ENCODE results near the gene TBC1D3B. TPM values are rescaled to one million over a fixed set of nuclear protein-coding genes. Genes with fewer than 3 reads are reported as not detected.
"Not testable (repeated sequence)": the region's sequence is repeated elsewhere in the genome, so short reads cannot be mapped to it uniquely, and the experiment has no call there.

Gene TBC1D3B
- total RNA-seq, 1 donor from 2014 or later, result 9.8 TPM

DNA sequence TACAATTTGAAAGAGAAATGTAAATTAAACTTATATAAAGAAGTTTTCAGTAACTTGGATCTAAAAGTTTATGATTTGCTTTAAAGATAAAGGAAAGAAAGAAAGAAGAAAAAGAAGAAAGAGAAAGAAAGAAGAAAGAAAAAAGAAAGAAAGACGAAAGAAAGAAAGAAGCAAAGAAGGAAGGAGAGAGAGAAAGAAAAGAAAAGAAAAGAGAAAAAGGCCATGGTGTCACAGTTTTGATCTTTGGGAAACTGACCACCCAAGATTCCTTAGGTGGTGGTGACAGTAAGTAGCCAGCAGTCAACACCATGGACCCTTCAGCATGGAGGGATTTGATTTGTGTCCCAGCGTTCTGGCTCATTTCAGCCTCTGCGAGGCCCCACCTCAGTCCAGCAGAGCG lies 24.7 kb upstream of the TBC1D3B start:
- intact Hi-C loops (cut with micrococcal nuclease), result not testable (repeated sequence)

DNA sequence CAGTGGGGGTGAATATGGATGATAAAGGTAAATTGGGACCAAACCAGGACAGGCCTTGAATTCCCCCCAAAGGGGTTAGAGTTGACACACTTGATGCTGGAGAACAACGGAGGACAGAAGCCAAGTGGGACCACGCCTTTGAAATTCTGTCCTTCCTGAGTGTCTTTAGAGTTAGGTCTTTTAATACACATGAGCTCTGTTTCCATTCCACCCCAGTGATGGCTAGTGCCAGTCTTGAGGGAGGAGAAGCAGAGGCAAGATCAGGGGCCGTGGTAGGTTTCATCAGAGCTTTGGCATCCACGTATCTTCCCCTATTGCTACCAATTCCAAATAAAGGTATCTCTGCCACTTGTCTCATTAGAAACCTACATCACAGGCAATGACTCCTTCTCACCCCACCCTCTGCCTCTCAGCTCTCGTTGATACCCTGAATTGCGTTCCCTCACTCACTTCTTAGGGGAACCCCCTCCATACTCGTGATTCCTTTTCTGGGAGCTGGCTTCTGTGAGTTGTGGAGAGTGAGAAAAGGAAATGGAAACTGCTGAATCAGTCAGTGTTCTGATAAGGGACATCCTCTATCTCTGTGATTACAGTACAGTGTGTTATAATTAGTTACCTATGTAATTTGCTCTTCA lies 22.5 kb upstream of the TBC1D3B start:
- intact Hi-C loops (cut with micrococcal nuclease), result loop anchor here (10.0 kb wide), 1 partner anchor 54 kb away; no protein-coding TSS in a partner anchor

DNA sequence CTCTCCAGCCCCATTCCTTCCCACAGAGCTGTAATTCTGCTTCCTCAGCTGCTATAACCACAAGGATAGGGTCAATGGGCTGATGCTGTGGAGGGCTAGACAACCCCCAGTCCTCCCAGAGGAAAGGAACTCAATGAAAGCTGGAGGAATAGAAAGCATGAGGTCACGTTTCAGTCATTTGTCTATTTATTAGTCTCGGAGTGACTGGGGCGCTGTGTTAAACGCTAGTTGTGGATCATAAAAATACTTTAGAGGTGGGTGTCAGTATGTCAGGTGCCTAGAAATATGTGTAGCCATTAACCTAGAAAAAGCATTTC lies 20.9 kb upstream of the TBC1D3B start:
- intact Hi-C loops (cut with micrococcal nuclease), result loop anchor here (10.0 kb wide), 1 partner anchor 53 kb away; no protein-coding TSS in a partner anchor

DNA sequence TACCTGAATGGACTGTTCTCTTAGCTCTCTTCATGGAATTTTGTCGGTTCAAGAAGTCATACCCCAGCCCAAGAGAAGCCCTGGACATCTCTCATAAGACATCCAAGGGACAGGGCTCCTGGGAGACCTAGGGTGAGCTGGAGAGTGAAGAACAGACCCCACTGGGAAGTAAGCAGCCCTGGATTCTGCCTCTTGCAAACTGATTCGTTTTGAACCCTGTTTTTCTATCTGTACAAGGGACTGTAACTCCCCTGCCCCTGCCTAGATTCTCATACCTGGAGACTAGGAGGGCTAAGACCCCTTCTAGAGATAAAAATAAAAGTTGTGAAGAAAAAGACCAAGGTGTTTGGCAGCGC lies 19.7 kb upstream of the TBC1D3B start:
- intact Hi-C loops (cut with micrococcal nuclease), result loop anchor here (10.0 kb wide), 1 partner anchor 51 kb away; no protein-coding TSS in a partner anchor

DNA sequence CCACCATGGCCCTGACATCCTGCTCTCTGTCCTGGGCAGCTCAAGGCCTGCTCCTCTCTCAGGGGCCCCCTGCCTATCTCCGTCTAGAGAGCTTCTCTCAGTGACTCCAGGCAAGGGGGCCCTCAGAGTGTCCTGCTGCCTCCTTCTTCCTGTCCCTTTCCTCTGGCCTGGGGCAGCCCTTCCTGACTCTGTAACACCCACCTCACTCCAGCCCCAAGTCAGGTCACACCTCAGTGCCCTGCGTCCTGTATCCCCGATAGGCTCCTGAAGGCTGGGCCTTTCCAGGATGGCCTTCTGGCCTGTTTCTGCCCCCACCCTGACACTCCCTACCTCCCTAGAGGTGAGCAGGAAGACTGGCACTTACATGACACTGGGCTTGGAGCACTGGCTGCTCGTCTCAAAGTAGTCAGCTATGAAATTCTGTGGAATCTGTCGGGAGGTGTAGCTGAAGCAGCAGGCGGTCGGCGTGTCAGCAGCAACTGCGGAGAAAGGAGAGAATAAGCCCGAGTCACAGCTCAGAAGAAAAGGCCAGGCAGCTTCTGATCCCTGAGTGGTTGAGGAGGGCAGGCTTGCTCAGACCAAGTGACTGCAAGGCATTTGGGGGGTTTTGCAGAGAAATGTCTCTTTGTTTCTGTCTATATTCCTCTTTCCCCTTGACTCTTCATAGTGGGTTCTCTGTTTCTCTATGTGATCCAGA lies 19.1 kb upstream of the TBC1D3B start:
- intact Hi-C loops (cut with micrococcal nuclease), result loop anchor here (10.0 kb wide), 1 partner anchor 51 kb away; no protein-coding TSS in a partner anchor

DNA sequence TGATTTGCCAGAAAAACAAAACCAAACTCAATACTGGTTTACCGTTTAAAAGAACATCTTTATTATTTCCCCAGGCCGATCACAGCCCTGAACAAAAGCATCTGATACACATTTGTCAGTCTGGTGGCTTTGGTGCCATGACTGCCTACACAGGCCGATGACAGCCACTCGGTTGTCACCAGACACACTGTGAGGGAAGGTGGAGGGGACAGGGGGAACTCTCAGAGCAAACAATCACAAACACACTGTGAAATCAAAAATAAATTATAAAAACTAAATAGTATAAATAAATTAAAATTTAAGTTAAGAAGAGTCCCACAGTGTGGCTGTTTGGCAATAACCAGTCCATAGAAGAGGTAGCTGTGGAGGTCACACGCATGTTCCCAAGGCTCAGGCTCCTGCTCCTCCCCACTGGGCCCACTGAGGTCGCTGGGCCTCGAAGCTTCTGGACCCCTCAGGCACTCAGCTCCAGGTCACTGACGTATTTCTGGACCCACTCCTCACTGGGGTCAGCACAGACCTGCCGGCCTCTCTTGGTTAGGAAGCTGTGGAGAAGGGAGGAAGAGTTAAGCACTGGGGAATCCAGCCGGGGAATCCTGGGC lies 18.5 kb upstream of the TBC1D3B start:
- intact Hi-C loops (cut with micrococcal nuclease), result loop anchor here (10.0 kb wide), 1 partner anchor 50 kb away; no protein-coding TSS in a partner anchor

DNA sequence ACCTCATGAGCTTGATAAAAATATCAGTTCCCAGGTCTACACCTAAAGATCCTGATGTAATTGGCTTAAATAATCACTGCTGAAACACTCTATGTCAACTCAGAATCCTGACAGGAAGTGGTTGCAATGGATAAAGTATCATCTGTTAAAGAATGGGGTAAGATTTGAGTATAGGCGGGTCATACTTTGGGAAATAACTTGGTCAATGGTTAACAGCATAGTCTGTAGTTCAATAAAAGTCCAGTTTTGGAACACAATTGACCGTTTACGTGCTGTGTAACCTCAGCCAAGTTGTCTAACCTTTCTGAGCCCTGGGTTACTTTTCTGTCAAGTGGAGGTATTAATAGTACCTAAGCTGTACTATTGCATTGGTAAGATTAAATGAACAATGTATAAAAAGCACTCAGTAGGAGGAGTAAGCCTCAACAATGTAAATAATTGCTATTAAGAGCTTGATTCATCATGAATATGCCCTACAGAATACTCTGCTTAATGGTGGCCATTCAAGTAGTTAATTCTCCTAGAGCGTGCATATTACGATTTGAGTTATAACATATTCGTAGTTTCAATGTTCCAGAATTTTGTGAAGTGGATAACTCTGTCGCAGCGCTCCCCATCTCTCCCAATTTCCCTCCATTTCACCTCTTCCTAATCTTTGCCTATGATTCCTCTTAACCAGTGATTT lies 17.9 kb upstream of the TBC1D3B start:
- intact Hi-C loops (cut with micrococcal nuclease), result loop anchor here (10.0 kb wide), 1 partner anchor 49 kb away; no protein-coding TSS in a partner anchor

DNA sequence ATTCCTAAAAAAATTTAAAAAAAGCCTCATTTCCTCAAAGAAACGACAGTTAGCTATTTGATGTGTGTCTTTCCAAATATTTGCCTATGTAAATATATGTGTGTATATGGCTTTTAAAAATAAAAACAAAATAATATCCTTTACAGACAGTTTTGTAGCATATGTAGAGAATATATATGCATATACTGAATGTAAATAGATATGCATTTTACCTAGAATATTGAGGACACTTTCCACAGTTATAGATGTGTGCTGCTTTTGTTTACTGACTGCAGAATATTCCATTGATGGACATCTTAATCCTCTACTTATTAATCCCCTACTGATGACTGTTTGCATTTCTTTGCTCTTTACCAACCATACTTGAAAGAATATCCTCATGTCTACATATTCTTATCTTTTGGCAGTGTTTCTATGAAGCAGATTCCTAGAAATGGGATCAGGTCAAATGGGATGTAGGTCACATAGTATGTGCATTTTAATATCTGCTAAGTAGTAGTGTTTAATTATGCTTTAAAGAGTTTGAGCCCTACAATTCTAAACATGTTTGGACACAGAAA lies 16.9 kb upstream of the TBC1D3B start:
- intact Hi-C loops (cut with micrococcal nuclease), result loop anchor here (10.0 kb wide), 1 partner anchor 48 kb away; no protein-coding TSS in a partner anchor

DNA sequence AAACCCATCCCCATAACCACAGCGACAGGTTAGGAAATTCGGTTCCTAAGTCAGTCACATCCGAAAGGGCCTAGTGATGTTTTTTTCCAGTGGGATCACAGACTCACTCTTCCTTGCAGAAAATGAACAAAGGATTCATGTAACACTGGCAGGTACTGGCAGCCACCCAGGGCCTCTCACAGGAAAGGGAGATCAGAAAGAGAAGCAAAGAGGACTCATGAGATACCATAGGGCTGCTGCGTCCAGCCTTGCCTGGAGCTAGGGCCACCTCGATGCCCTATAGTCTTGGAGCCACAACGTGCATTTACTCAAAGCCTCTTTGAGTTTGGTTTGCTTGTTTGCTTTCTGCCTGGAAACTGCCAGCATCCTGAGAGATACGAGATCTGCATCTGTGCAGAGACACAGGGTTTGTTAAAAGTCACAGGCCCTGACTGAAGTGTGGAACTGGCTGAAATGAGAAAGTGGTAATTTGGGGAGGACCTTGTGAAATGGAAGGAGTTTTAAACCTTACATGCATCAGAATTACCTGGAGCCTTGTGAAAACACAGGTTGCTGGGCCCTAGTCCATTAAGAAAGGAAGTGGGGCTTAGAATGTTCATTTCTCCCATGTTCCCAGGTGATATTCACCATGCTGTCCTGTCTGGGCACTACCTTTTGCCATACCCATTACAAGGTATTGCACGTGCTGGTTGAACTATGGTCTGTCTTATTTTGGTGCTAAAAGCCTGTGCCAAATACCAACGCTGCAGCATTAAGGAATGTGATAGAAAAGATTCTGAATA lies 14.3 kb upstream of the TBC1D3B start:
- intact Hi-C loops (cut with micrococcal nuclease), result loop anchor here (10.0 kb wide), 1 partner anchor 46 kb away; no protein-coding TSS in a partner anchor

DNA sequence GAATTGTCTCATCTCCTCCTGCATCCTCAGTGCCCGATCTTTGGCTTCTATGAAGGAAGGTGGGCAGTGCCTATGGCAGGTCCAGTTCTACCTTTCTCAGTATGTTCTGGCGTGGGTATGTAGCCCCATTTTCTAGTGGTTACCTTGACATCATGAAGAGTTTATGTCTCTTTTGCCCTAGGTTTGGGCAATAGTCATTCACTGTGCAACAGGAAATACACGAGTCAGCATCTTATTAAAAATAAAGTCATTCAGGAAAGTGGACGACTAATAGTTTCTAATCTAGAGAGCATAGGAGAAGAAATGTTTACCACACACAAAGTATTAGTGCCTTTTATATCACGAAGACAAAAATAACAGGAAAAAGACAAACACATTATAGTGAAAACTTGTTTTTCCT lies 13.6 kb upstream of the TBC1D3B start:
- intact Hi-C loops (cut with micrococcal nuclease), result loop anchor here (10.0 kb wide), 1 partner anchor 45 kb away; no protein-coding TSS in a partner anchor

DNA sequence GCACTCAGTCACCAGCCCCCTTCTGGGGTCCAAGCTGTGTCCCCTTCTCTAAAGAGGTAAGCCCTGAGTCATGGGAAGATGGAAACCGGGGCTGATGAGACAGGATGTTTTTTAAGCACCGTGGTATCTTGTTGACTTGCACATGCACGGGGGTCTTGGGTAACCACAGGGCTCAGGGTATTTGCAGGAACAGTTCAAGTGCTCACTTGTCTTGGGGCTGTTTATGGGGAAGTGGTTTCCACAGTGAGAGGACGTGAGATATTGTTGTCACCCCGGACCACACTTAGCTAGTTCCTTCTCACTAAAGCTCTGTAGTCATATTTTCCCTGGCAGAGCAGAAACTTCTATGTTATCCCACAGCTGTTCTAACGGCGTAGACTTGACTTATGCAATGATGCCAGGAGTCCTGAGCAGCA lies 12.5 kb upstream of the TBC1D3B start:
- intact Hi-C loops (cut with micrococcal nuclease), result no loop called here

DNA sequence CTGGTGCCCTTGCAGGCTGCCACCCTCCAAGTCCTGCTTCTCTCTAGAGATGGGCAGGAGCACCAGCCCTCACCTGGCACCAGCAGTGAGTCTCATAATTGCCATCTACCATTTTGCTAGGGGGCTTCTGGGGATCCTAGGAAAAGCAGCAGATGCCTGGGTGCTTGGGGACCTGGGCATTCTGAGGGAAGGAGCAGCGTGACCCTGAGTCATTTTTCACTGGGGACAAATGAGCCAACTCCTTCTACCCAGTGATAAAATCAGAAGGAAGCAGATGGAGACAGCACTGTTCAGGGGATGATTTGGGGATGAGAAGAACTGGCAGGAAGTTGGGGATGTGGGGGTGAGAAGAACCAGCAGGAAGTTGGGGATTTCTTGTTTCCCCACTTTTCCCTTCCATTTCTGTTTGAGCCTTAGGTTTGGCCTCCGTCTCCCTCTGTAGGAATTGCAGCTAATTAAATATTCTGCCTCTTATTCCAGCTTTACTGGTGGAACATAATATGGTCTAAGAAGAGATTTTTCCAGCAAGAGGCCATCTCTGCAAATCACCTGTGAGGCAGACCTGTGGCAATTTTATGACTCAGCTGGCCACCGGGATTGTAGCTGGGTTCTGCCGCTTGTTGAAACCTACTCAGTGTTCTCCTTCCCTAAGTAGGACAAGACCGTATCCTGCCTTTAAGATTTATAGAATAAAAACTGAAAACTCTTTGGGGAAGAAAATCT lies 11.7 kb upstream of the TBC1D3B start:
- intact Hi-C loops (cut with micrococcal nuclease), result not testable (repeated sequence)

DNA sequence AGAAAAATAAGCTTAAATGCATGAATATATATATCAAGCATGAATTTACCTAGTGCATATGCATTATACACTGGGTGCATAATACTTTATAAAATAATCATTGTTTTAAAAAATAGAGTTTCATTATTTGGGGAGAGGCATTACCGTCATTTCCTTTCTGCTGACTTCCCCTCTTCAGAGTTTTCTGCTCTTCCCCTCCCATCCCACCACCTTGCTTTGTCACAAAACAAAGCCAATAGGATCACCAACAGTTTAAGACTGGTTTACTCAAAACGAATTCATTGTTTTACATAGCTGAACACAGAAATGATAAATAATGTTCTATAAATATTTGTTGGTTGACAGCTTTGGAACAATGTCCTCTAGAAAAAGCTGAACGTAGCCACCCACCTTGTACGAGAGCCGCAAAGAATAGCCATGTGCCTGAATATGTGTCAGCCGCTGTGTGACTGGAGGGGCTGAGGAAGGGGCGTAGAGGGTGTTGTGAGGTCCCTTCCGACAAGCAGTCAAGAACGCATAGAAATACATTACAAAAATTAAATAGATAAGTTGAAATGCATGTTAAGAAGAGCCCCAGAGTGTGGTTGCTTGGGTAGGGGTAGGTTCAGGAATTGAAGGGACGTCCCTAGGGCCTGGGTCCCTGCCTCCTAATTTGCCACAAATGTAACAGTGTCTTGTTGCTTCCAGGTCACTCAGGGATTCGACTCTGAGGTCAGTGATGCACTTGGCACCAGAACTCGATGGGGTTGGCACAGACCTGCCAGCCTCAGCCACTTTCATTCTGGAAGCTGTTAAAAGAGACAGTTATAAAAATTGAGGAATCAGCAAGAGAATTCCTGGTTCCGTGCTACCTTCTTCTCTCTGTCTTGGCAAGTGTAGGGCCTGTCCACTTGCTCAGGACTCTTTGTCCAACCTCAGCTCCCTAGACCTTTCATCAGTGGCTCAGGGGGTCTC lies 10.7 kb upstream of the TBC1D3B start:
- intact Hi-C loops (cut with micrococcal nuclease), result not testable (repeated sequence)

DNA sequence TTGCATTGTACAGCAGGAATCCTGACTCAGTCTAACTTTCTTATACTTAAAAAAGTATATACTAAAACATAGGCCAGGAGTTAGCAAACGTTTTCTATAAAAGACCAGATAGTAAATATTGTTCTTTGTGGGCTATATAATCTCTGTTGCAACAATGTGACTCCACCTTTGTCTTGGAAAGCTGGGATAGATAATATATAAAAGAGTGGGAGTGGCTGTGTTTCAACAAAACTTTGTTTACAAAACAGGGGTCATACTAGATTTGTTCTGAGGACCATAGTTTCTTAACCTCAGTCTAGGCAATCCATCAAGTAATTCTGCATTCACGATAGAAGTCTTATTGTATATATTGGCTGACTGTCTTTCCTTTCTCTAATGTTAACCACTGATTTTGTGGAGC lies 9.0 kb upstream of the TBC1D3B start:
- intact Hi-C loops (cut with micrococcal nuclease), result no loop called here

DNA sequence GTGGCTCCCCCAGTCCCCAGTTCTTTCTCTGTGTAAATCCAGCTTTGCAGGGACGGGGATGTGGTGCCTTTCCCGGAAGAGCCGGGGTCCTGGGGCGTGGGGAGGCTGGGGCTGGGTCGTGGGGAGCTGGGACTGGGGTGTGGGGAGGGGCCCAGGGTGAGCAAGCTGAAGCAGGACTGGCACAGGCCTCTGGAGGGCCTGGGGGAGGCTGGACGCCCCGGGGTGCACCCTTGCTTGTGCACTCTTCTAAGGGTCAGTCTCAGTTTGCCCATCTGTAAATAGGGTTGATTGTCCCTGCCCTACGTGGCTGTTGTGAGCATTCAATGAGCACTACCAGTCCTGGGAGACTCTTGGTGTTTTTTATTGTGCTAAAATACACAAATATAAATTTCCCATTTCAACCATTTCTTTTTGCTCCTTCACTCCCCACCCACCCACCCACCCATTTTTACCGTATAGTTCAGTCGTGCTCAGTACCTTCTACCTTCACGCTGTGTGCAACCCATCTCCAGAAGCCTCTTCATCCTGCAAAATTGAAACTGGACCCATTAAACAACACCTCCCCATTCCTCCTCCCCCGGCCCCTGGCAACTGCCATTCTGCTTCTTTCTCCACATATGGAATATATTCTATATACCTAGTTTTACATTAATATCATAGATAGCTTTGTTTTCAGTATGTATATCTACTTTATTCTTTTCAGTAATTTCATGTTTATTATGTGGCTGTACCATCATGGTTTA lies 7.8 kb upstream of the TBC1D3B start:
- intact Hi-C loops (cut with micrococcal nuclease), result no loop called here

DNA sequence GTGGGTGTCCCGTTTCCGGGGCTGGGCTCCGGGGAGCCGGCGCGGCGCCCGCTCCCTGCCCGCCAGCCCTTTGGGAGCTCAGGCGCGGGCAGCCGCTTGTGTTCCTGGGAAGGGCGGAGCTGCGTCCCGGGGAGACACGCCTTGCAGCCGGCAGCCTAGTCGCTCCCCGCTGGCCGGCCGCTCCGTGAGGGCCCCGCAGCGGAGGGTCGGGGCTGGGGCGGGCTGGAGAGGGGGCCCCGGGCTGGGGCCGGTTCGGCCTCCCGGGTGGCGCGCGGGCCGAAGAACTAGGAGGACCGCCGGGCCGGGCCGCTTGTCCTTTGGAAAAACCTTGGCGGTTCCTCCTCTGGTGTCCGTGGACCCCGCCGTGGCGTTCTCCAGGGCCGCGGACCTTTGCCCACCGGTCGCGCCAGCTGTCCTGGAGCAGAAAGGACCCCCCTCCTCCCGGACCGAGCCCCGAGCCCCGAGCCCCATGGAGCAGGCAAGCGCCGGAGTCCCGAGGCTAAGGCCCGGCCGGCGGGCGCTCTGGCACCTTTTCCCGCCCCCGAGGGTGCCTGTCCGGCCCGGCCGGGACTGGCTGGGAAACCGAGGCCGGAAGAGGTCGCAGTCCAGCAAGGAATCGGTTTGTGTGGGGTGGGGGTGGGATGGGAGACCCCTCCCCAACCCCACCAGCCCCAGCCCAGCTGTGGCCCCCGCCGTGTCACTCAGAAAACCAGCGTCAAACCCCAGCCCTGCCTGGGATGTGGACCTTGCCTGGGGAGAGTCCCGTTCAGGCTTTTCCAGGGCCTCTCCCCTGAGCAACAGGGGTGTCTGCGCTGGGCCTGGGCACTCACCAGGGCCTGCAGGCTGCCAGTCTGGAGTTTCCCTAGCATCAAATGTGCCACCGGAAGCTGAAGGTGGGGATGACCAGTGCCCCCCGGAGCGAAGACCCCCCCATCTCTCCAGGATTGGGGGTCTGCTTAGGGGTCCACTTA lies 6.8 kb upstream of the TBC1D3B start:
- intact Hi-C loops (cut with micrococcal nuclease), result no loop called here

Data from T-helper 2 cell treated with Interferon-gamma antibody and Interleukin-4, amounts not matched to agents 100 ng/mL and 5 ng/mL, for 36 hours (primary cell).